Peyer's patch (tissue), 4 donors: ENCODE measurements around the gene PLA2G2F. TPM values are rescaled to one million over a fixed set of nuclear protein-coding genes. Genes with fewer than 3 reads are reported as not detected.

Experiments
- DNase-seq, 3 donors: peaks; one replicate each; pipeline ENCODE4 v3.0.0-alpha.2; 2017 to 2019
- H3K27ac ChIP-seq, 4 donors: fragments of 200-600 bp; sonication (generic); one replicate each; pipeline ENCODE4 v1.5.1; 2016 to 2019
- H3K27me3 ChIP-seq, 2 donors: fragments of 200-600 bp; sonication (generic); one replicate each; pipeline ENCODE4 v1.5.1; 2019
- H3K36me3 ChIP-seq, 3 donors: fragments of 200-600 bp; sonication (generic); one replicate each; pipeline ENCODE4 v1.5.1; 2016 to 2019
- H3K4me1 ChIP-seq, 4 donors: fragments of 200-600 bp; sonication (generic); one replicate each; pipeline ENCODE4 v1.5.1; 2016 to 2019
- H3K4me3 ChIP-seq, 4 donors: fragments of 200-600 bp; sonication (generic); 1 replicate in 3 of 4; 2 replicates in 1 of 4; pipeline ENCODE4 v1.5.1; 2016 to 2019; ENCODE audit warnings: mild to moderate bottlenecking in 1 of 4
- H3K9me3 ChIP-seq, 4 donors: fragments of 200-600 bp; sonication (generic); one replicate each; pipeline ENCODE4 v1.5.1; 2016 to 2019; ENCODE audit warnings: mild to moderate bottlenecking in 1 of 4
- POLR2A ChIP-seq, 2 donors: fragments of 450-650 bp; IDR thresholded peaks; one replicate each; pipeline ENCODE4 v1.5.1; 2017; ENCODE audit warnings: antibody characterized with exemption in 2 of 2, mild to moderate bottlenecking in 2 of 2, moderate library complexity in 2 of 2
- total RNA-seq, 4 donors: library from RNA; depleted of rRNA; stranded (reverse); fragments of >200 nt; gene quantifications; one replicate each; pipeline ENCODE4 v1.1.0, GENCODE V29; 2016
- TF ChIP-seq, protein P1 (sequence below), 6 experiments: fragments of 450-650 bp in 4 of 6; fragments of 200-600 bp in 2 of 6; sonication (generic) in 1 of 6; IDR thresholded peaks; one replicate each; pipeline ENCODE4 v1.5.1; 2017 to 2019; ENCODE audit warnings: antibody characterized with exemption in 6 of 6, mild to moderate bottlenecking in 3 of 6, moderate library complexity in 1 of 6

The PLA2G2F gene
- total RNA-seq, 4 donors from 2014 or later = 0.27 to 0.35 TPM; not detected in 2

DNA sequence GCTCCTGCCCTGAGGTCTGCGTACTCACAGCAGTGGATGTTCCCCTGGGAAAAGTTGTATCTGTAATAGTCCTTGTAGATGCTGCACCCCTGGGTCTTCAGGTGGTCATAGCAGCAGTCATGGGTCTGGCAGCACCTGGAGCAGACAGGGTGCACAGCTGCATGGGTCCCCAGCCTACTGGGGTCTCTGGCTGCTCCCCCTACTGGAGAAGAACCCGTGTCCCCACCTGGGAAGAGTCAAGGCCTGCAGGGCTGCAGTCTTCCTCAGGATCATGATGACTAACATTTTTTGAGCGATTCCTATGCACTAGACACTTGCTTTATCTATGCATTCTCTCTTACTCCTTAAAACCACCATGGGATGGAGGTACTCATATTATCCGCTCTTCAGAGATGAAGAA lies 23.6 kb upstream of the PLA2G2F start:
- Histone ChIP-seq H3K4me3 (no peak overlapping the region), H3K36me3 (no peaks in the 10 kb centered on the region), H3K27ac (no peak overlapping the region), H3K27me3 (no peaks in the 10 kb centered on the region), H3K4me1 (no peaks in the 10 kb centered on the region), H3K9me3 (no peaks in the 10 kb centered on the region)
- TF ChIP-seq POLR2A (IDR thresholded peaks at IDR 0.05) = no peak
- TF ChIP-seq, protein P1, sequence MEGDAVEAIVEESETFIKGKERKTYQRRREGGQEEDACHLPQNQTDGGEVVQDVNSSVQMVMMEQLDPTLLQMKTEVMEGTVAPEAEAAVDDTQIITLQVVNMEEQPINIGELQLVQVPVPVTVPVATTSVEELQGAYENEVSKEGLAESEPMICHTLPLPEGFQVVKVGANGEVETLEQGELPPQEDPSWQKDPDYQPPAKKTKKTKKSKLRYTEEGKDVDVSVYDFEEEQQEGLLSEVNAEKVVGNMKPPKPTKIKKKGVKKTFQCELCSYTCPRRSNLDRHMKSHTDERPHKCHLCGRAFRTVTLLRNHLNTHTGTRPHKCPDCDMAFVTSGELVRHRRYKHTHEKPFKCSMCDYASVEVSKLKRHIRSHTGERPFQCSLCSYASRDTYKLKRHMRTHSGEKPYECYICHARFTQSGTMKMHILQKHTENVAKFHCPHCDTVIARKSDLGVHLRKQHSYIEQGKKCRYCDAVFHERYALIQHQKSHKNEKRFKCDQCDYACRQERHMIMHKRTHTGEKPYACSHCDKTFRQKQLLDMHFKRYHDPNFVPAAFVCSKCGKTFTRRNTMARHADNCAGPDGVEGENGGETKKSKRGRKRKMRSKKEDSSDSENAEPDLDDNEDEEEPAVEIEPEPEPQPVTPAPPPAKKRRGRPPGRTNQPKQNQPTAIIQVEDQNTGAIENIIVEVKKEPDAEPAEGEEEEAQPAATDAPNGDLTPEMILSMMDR (IDR thresholded peaks at IDR 0.05) = no peak
- no peak for DNase-seq

DNA sequence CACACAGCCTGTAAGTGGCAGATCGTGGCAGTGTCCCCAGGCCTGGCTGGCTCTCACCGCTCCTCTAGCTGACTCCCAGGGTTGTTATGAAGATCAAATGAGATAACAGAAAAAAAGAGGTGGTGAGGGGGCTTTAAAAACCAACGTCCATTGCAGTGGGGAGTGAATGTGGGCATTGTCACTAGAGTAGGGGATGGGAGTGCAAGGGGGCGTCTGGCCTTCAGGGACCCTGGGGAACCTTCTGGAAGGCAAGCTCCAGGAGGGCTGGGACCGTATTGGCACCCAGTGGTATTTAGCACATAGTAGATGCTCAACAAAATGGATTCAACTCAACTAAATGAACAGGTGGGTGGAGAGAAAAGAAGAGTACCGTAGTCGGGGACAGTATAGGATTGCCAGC lies 23.2 kb upstream of the PLA2G2F start:
- Histone ChIP-seq H3K36me3 (no peaks in the 10 kb centered on the region), H3K9me3 (no peaks in the 10 kb centered on the region), H3K27ac (no peak overlapping the region), H3K4me3 (no peak overlapping the region), H3K27me3 (no peaks in the 10 kb centered on the region), H3K4me1 (no peaks in the 10 kb centered on the region)
- no peak for DNase-seq
- TF ChIP-seq, protein P1 (IDR thresholded peaks at IDR 0.05) = no peak
- no peak for TF ChIP-seq POLR2A (IDR thresholded peaks at IDR 0.05)

DNA sequence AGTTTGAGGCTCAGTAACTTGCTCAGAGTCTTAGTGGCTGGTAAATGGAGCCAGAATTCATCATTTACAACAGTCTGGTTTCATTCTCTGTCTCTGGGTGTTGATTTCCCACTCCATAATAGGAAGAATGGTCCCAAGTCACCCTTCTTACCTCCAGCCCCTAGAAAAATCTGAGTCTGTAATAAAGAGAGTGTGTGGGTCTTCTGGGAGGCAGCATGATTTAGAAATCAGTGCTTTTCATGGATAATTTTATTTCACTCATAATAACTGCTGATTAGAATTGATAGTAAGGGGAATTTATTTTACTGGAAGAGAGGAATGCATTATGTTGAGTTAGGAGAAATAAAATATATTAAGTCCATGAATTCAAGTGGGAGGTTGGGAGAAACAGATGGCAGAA lies 21.9 kb upstream of the PLA2G2F start:
- TF ChIP-seq POLR2A (IDR thresholded peaks at IDR 0.05) = no peak
- TF ChIP-seq, protein P1 (IDR thresholded peaks at IDR 0.05) = no peak
- Histone ChIP-seq H3K27me3 (no peaks in the 10 kb centered on the region), H3K27ac (no peak overlapping the region), H3K9me3 (no peaks in the 10 kb centered on the region), H3K4me1 (no peaks in the 10 kb centered on the region), H3K4me3 (no peak overlapping the region), H3K36me3 (no peaks in the 10 kb centered on the region)
- DNase-seq = no peak

DNA sequence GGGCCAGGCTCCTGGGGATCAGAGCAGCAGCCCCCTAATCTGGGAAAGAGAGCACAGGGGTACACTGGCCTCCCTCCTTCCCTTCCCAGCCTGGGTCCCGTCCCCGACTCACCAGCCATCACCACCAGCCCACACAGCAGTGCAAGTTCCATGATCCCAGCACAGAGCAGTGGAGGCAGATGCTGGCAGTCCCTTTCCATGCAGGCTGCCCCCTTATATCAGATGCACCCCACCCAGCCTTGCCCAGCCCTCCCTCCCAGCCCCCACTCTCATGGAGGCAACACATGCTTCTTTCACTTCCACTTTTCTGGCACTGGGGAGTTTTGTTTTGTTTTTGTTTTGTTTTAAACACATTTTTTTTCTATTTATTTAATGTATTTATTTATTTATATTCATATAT lies 19.8 kb upstream of the PLA2G2F start, which contains the start of gene PLA2G2D:
Gene PLA2G2D, minus strand, starts transcription at position 190 of the 400 bp plus-strand sequence. Its CDS starts 38 bp downstream, at position 152.
- Histone ChIP-seq H3K27me3 (no peaks in the 10 kb centered on the region), H3K4me1 (peaks cover 0 to 4% (median 0%) of the 10 kb centered on the region in 4 donors), H3K36me3 (no peaks in the 10 kb centered on the region), H3K4me3 (no peak within 1 kb of the TSS), H3K27ac (peak within 1 kb of the TSS in 1 of 4 donors; percentile 46), H3K9me3 (no peaks in the 10 kb centered on the region)
- peak in 1 of 3 donors; percentile 47 for DNase-seq
- TF ChIP-seq, protein P1 (IDR thresholded peaks at IDR 0.05) = no peak
- no peak for TF ChIP-seq POLR2A (IDR thresholded peaks at IDR 0.05)

DNA sequence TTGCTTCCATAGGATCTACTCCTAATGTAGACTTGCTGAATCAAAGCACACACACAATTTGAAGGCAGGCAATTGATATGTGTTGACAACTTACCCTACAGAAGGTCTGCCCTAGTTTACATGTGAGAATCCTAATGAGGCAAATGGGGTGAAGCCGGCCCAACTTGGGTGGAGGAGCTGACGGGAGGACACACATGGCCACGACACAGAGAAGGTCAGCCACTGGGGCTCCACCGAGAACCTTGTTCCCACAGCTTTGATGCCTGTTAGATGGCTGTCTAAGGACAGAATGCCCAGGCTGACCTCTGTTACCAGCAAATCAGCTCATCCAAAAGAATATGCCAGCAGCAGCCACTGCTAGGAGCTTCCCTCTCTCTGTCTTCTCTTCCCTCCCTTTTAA lies 18.3 kb upstream of the PLA2G2F start:
- Histone ChIP-seq H3K4me3 (no peak overlapping the region), H3K27me3 (no peaks in the 10 kb centered on the region), H3K9me3 (no peaks in the 10 kb centered on the region), H3K4me1 (peaks cover 0 to 4% (median 0%) of the 10 kb centered on the region in 4 donors), H3K36me3 (no peaks in the 10 kb centered on the region), H3K27ac (no peak overlapping the region)
- TF ChIP-seq POLR2A (IDR thresholded peaks at IDR 0.05) = no peak
- TF ChIP-seq, protein P1 (IDR thresholded peaks at IDR 0.05) = no peak
- DNase-seq = no peak
